ENCODE results near the gene BIRC3.
"Not testable (repeated sequence)": the region's sequence is repeated elsewhere in the genome, so short reads cannot be mapped to it uniquely, and the experiment has no call there.

Gene BIRC3

DNA sequence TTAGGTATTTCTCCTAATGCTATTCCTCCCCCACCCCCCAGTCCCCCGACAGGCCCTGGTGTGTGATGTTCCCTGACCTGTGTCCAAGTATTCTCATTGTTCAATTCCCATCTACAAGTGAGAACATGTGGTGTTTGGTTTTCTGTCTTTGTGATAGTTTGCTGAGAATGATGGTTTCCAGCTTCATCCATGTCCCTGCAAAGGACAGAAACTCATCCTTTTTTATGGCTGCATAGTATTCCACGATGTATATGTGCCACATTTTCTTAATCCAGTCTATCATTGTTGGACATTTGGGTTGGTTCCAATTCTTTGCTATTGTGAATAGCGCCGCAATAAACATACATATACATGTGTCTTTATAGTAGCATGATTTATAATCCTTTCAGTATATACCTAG, 20.5 kb upstream of the BIRC3 start:
- not testable (repeated sequence) for DNase-seq (ENCODE audit: low spot score)

DNA sequence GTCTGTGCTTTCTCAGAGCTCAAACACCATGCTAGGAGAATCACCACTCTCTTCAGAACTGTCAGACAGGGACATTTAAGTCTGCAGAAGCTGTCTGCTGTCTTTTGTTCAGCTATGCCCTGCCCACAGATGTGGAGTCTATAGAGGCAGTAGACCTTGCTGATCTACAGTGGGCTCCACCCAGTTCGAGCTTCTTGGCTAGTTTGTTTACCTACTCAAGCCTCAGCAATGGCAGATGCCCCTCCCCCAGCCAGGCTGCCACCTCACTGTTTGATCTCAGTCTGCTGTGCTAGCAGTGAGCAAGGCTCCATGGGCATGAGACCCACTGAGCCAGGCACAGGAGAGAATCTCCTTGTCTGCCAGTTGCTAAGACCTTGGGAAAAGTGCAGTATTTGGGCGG, 16.4 kb upstream of the BIRC3 start:
- peak; percentile 76 for DNase-seq (ENCODE audit: low spot score)

DNA sequence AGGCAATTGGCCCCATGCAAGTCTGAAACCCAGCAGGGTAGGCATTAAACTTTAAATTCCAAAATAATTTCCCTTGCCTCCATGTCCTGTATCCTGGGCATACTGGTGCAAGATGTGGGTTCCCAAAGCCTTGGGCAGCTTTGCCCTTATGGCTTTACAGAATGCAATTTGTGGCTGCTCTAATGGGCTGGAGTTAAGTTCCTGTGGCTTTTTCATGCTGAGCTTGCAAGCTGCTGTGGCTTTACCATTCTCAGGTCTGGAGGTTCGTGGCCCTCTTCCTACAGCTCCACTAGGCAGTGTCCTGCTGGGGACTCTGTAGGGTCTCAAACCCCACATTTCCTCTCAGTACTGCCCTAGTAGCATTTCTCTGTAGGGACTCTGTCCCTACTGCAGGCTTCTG, 15.0 kb upstream of the BIRC3 start:
- DNase-seq (ENCODE audit: low spot score): no peak

- DNase-seq (ENCODE audit: low spot score): no peak
Measured at GRCh38 chr11:102304686-102305085, 12.6 kb upstream of the BIRC3 start.

DNA sequence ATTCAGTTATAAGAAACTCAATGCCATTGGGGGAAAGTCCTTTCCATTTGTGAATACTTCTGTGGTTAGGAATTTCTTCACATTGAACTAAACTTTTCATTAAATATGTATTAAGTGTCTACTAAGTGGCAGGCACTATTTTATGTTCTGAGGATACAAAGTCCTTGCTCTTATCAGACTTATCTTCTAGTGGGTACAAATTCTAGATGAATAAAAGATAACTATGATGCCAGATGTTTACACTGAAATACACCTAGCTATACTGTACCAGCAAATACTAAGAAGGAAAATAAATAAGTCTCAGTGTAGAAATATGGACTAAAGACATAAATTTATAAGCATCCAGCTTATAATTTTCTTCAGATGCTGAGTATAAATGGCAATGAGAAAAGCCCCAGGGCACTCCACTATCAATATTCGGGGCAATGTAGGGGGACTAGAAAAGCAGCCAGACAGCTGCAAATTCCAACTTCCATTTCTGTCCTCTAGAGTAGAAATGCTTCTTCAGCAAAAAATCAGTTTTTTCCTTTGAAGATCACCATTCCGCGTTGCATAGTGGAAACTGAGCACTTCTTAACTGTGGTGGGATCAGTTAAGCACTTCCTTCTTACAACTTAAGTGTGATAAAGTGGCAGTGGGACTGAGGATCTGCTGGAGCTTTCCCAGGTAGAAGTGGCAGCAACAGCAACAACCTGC, 11.8 kb upstream of the BIRC3 start:
- no peak for DNase-seq (ENCODE audit: low spot score)

GRCh38 chr11:102306048-102306597, 11.2 kb upstream of the BIRC3 start:
- DNase-seq (ENCODE audit: low spot score): peak; percentile 35

- DNase-seq (ENCODE audit: low spot score): peak; percentile 82
Measured at GRCh38 chr11:102306817-102307726, 10.2 kb upstream of the BIRC3 start.

DNA sequence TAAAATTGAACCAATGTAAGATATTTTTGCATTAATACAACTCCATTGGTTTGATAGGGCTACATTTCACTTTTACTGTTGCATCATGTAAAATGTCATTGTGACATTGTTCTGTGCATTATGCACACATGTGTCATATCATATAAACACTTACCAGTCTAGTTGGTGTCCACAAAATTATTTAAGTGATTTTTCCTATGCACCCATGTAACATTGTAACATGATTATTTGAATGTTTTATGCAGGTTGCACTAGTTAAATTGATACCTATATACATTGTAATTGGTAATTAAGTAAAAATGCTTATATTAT, 9.6 kb upstream of the BIRC3 start:
- no peak for DNase-seq (ENCODE audit: low spot score)

DNA sequence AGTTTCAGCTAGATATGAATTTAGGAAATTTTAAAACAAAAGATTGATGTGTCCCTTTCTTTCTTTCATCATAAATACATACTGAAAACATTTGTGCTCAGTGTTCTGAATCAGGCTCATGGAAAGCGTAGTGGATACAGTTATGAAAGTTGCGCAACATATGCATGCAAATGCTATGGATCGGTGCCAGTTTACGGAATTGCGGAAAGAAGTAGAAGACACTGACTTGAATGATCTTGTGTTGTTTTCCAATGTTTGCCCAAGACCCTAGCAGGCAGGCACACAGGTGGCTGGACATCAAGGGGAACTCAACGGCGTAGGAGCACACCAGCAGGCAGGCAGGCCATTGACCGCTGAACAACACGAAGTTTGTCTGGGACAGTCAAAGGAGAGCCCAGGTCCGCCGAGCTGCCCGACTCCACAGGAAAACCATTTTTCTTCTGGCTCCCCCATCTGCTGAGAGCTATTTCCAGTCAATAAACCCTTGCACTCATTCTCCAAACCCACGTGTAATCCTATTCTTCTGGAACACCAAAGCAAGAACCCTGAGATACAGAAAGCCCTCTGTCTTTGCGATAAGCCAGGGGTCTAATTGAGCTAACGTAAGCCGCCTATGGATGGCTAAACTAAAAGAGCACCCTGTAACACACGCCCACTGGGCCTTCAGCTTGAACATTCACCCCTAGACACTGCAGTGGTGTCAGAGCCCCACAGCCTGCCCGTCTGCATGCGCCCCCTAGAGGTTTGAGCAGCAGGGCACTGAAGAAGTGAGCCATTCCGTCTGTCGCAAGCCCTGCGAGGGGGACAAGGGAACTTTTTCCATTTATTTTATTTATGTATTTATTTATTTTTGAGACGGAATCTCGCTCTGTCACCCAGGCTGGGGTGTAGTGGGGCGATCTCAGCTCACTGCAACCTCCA, 7.4 kb upstream of the BIRC3 start:
- no peak for DNase-seq (ENCODE audit: low spot score)

DNA sequence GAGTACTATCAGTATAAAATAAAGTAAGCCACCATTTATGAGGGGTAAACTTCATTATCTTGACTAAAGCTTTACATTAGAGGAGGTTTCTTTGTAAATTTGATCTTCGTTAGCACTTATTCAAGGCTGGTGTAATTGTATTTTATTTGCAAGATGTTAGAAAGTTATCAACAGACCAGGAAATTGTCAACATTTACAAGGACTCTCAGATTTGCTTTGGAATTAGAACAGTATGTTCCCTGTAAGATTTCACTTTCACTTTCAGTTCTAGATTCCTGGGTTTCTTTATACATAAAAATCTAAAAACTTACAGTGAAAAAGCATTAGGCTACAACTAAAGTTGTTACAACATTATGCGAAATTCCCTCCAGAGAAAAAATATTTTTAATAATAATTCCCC, 4.6 kb upstream of the BIRC3 start:
- no peak for DNase-seq (ENCODE audit: low spot score)

DNA sequence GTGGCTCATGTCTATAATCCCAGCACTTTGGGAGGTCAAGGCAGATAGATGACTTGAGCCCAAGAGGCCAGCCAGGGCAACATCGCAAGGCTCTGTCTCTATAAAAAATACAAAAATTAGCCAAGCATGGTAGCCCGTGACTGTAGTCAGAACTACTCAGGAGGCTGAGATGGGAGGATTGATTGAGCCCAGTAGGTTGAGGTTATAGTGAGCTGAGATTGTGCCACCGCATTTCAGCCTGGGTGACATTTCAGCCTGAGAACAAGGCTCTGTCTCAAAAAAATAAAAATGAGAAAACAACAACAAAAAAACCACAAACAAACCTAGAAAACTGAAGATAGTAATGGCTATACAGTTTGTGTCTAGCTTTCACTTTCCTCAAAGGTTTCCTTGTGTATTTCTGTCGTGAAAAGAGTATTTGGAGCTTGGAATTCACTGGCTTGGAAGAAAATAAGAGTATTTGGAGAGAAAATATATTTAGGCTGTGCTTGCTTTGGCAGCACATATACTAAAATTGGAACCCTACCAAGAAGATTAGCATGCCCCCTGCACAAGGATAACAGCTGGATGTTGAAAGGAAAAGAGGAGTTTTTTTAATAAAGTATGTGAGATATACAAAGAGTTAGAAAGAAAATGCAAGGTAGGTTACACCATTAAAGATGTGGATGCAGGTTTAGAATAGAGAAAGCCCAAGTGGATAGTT, 3.9 kb upstream of the BIRC3 start:
- no peak for DNase-seq (ENCODE audit: low spot score)

DNA sequence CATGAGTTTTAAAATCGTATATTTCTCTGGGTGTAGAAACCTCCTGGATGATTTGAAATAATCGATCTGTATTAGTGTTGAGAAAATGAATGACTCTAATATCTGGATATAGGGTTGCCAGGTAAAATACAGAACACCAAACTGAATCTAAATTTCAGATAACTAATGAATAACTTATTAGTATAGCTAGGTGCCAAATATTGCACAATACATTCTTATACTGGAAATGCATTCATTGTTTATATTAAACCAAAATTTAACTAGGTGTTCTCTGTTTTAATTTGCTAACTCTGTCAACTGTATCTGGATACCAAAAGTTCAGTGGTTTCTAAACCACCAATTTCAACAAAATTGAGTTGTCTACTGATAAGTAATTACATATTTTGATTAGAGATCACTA, 2.5 kb upstream of the BIRC3 start:
- no peak for DNase-seq (ENCODE audit: low spot score)

GRCh38 chr11:102316346-102316904, 859 bp upstream of the BIRC3 start:
- DNase-seq (ENCODE audit: low spot score): peak; percentile 37

GRCh38 chr11:102317768-102318103, 452 bp downstream of the BIRC3 start:
- no peak for DNase-seq (ENCODE audit: low spot score)

- DNase-seq (ENCODE audit: low spot score): peak; percentile 68
Measured at GRCh38 chr11:102318469-102318868, 1.2 kb downstream of the BIRC3 start.

GRCh38 chr11:102319544-102319943, 2.3 kb downstream of the BIRC3 start:
- DNase-seq (ENCODE audit: low spot score): no peak

DNA sequence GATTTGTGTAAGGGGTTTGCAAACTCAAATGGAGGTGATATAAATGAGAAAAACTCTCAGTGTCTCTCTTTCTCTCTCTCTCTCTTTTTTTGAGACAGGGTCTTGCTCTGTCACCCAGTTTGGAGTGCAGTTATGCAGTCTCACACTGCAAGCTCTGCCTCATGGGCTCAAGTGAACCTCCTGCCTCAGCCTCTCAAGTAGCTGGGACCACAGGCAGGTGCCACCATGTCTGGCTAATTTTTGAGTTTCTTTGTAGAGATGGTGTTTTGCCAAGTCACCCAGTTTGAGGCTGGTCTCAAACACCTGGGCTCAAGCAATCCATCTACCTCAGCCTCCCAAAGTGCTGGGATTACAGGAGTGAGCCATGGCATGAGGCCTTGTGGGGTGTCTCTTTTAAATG, 2.9 kb downstream of the BIRC3 start:
- DNase-seq (ENCODE audit: low spot score): no peak

- DNase-seq (ENCODE audit: low spot score): no peak
Measured at GRCh38 chr11:102320679-102321078, 3.4 kb downstream of the BIRC3 start.

GRCh38 chr11:102322560-102322959, 5.3 kb downstream of the BIRC3 start:
- DNase-seq (ENCODE audit: low spot score): peak; percentile 41

DNA sequence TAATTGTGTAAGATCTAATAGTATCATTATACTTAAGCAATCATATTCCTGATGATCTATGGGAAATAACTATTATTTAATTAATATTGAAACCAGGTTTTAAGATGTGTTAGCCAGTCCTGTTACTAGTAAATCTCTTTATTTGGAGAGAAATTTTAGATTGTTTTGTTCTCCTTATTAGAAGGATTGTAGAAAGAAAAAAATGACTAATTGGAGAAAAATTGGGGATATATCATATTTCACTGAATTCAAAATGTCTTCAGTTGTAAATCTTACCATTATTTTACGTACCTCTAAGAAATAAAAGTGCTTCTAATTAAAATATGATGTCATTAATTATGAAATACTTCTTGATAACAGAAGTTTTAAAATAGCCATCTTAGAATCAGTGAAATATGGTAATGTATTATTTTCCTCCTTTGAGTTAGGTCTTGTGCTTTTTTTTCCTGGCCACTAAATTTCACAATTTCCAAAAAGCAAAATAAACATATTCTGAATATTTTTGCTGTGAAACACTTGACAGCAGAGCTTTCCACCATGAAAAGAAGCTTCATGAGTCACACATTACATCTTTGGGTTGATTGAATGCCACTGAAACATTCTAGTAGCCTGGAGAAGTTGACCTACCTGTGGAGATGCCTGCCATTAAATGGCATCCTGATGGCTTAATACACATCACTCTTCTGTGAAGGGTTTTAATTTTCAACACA, 6.4 kb downstream of the BIRC3 start:
- no peak for DNase-seq (ENCODE audit: low spot score)

- no peak for DNase-seq (ENCODE audit: low spot score)
Measured at GRCh38 chr11:102325088-102325487, 7.8 kb downstream of the BIRC3 start.
